ENCODE data around the gene TH.

The TH gene

DNA sequence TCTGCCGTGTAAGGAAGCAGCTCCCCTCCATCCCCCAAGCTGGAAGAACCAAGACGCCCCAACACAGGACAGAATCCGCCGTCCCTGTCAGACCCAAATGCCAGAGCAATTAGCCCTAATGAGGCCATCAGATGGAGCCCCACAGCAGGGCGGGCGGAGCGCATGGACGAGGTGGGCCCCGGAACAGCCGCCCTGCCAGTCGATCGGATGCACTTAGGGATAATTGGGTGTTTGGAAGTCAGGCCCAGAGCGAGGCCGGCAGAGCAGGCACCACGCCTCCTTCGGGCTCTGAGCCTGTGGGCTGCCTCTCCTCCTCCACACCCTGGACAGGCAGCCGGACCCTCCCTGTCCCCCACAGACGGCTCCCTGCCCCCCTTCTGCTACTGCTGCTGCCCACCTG, 5.5 kb upstream of the TH start:
- no peak for DNase-seq

DNA sequence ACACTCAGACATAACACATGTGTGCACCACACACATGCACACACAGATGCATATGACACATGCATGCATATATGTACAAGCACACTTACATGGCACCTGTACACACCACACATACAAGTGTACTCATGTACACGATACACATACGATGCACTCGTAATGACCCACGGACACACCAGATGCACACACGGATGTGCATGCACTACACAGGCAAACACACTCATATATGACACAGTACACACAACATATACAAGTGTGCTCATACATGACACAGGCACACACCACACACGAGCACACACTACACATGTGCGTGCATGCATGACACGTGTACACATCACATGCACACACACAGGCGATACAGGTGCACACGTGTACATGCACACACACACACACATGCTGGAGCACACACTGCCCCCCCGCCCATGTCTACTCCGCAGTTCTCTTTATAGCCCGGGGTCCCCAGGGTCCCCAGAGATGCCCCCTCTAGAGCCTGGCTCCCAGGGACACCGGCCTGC, 4.8 kb upstream of the TH start:
- DNase-seq = no peak

GRCh38 chr11:2175659-2176058, 4.0 kb upstream of the TH start:
- DNase-seq = no peak

DNA sequence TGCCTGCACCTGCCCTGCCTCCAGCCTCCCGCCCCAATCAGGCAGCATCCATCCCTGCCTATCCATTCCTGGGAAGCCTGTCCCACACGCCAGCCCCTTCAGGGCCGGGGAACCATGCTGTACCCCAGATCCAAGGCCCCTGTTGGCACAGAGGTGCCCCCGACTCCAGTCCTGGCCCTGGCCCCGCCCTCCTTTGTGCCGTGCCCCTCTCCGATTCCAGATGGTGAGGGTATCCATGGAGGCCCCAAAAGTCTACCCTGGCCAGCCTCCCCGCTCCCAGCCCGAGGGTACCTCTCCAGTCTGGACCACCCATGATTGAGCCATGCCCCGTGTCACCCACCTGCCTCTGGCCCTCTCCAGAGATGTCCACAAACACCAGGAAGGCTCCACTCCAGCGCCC, 2.7 kb upstream of the TH start:
- no peak for DNase-seq

DNA sequence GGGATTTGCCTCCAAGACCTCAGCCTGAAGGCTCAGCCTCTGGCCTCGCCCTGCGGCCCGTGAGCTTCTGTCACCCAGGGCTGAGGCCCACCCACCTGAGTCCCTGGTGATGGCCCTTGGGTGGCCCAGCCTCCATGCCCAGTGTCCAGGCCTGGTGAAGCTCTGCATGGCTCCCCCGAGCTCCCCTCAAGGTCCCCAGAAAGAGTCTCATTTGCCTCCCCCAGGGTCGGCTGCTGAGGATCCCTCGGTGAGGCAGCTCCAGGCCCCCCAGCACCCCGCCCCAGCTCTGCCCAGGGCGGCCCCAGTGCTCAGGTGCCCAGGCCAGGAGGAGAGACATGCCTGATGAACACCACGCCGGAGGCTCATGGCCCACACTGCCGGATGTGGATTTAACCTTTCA, 2.1 kb upstream of the TH start:
- no peak for DNase-seq

DNA sequence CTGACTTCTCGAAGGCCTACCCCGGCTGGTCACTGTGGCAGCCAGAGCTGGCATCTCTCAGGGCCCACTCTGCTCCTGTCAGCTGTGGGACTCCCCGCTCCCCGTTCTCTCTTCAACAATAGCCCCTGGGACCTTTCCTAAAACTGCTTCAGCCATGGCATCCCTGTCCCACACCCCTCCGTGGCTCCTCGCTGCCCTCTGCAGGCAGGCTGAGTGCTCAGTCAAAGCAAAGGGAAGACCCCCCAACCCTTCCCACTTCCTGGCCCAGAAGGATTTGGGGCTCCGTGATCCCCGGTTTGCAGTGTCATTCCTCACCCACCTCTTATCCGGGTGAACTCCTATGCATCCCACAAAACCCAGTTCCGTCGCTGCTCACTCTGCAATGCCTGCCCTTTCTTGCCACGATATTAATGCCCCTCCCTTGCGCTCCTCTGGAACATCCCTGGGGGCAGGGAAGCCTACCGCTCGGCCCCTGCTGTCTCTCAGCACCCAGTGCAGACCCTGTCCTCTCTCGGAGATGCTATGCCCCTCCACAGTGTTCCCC, 1.6 kb upstream of the TH start:
- no peak for DNase-seq

DNA sequence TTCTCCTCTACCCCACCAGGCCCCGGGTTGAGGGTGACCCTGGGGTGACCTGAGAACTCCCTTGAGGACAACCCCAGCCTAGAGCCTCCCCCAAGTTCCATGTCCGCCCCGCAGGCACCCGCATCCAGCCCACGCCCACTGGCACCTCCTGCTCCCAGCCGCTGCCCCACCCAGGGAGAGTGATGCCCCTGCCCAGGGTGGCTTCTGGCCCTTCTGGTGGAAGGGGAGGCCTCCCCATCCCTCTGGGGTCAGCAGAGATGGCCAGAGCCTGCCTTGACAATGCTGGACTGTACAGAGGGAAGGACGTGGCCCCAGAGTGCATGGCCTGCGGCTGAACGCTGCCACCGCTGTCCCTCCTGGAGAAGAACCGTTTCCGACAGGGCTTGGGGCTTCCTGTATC, 1.1 kb upstream of the TH start:
- DNase-seq = no peak

DNA sequence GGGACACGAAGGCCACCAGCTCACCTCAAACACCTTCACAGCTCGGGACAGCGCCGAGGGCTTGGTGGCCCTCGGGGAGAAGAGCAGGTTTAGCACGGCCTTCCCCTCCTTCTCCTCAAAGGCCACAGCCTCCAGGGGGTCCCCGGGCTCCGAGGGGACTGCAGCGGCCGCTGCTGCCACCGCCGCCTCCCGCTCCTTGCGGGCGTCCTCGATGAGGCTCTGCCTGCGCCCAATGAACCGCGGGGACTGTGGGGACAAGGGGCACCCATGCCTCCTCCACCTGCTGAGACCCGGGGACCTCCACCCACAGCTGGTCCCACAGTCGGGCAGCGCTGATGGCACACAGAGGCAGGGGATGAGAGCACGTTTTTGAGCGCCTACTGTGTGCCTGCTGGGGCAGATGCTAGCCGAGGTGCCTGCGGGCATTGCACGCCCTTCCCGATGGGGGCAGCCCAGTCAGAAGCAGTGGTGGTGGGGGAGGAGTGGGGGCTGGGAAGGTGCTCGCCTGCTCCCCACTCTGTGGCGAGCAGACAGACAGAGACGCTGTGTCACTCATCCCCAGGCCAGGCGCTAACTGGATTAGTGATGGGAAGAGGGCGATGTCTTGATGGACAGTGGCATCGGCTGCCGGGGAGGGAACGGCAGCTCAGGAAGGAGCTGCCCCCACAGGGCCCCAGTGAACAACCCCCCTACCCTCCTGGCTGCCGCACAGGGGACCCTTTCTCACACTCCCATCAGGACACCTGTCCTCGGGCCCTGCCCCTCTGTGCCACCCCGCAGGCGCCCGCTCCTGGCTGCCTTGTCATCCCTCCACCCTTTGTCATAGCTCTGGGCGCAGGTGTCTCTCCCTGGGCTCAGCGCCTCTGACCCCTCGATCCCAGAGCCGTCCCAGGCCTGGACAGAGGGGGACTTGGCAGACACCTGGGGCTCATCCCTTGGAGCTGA, 1.7 kb downstream of the TH start:
- no peak for DNase-seq

GRCh38 chr11:2169005-2169378, 2.6 kb downstream of the TH start:
- DNase-seq = no peak

DNA sequence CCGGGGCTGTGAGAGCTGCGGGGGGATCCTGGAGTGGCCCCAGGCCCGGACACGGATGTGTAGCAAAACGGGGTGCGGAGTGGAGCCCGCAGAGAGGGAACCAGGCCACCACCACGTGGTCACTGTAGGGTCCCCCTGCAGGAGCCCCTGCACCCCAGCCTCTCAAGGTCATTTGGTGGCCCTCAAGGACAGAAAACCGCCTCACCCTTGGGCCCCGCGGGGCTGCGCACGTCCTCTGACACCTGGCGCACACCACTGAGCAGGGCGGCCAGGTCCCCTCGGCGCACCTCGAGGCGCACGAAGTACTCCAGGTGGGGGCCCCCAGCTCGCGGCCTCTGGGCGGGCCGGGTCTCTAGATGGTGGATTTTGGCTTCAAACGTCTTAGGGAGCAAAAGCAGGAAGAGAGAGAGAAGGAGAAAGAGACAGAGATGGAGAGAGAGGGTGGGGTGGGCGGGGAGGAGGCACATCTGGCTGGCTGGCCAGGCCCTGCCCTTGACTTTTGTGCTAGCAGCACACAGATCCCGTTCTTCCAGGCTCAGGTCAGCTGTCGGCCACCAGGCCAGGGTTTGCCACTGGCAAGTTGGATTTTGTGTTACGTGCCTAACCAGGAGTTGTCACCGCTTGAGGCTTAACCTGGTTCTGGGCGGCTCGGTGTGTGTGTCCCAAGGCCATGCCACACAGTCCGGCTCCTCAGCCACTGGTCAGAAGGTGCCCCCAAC, 3.2 kb downstream of the TH start:
- no peak for DNase-seq

GRCh38 chr11:2167141-2168045, 4.2 kb downstream of the TH start:
- no peak for DNase-seq

DNA sequence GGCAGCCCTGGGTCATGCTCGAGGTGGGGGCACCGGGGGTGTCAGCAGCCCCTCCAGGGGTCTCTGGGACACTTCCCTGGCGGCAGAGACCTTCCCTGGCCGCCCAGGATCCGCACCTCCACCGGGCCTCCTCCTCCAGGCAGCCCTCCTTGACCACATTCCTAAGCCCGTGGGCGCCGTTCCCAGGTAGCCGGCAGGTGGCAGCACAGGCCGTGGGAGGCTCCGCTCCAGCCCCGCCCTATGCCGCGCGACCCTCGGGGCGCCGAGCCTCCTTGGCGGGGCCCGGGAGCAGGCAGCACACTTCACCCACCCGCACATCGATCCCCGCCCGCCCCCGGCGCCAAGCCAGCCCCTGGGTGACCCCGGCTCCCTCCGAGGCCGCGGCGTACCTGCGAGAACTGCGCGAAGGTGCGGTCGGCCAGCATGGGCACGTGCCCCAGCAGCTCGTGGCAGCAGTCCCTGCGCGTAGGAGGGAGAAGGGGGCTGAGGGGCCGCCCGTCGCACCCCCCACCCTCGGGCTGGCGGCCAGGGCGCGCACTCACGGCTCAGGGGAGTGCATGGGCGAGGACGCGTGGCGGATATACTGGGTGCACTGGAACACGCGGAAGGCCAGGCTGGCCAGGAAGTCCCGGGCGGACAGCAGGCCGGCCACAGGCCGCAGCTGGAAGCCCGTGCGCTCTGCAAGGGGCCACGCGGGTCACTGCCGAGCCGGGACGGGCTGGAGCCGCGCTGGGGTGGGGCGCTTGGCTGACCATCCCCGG, 5.3 kb downstream of the TH start:
- DNase-seq = peak; percentile 20

DNA sequence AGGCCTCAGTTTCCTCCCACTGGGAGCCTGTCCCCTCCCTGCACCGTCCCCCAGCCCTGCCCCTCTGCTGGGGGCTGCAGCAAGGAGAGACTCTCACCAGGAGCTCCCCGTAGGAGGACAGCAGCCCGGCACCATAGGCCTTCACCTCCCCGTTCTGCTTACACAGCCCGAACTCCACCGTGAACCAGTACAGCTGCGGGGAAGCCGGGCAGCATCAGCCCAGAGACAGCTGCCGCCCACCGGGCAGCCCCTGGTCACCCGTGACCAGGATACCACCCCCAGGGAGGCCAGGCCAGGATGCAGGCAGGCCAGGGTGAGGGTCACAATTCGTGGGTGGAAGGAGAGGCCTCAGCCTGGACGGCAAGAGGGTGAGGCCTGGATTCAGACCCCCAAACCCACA, 6.0 kb downstream of the TH start:
- no peak for DNase-seq

GRCh38 chr11:2164861-2165555, 6.6 kb downstream of the TH start:
- no peak for DNase-seq

GRCh38 chr11:2164081-2164480, 7.5 kb downstream of the TH start:
- no peak for DNase-seq

DNA sequence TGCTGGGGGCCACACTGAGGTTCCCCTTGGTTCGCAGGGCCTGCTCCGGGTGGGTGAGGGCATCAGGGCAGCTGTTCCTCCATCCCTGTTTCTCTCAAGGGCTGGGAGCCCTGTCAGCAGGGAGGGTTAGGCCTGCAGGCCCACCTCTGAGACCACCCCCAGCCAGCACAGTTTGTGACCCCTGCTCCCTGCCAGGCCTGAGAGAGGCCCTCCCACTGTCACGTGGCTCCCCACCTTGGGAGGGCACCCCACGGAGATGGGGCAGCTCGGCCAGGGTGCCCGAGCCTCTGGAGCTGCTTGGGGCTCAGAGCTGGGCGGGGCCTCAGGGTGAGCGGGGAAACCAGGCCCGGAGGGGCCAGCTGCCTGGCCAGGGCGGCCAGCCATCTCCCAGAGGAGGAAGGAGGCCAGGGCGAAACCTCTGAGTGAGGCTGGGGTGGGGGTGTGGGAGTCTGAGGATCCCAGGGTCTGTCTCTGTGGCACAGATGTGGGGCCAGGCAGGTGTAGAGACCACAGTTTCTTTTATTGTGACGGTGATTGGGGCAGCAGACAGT, 8.1 kb downstream of the TH start:
- no peak for DNase-seq

GRCh38 chr11:2160736-2161259, 10.8 kb downstream of the TH start, which contains the start of gene INS:
TSS of gene INS (minus strand) at chr11:2161209. CDS start at chr11:2160971, 238 bp downstream.
- DNase-seq = no peak

DNA sequence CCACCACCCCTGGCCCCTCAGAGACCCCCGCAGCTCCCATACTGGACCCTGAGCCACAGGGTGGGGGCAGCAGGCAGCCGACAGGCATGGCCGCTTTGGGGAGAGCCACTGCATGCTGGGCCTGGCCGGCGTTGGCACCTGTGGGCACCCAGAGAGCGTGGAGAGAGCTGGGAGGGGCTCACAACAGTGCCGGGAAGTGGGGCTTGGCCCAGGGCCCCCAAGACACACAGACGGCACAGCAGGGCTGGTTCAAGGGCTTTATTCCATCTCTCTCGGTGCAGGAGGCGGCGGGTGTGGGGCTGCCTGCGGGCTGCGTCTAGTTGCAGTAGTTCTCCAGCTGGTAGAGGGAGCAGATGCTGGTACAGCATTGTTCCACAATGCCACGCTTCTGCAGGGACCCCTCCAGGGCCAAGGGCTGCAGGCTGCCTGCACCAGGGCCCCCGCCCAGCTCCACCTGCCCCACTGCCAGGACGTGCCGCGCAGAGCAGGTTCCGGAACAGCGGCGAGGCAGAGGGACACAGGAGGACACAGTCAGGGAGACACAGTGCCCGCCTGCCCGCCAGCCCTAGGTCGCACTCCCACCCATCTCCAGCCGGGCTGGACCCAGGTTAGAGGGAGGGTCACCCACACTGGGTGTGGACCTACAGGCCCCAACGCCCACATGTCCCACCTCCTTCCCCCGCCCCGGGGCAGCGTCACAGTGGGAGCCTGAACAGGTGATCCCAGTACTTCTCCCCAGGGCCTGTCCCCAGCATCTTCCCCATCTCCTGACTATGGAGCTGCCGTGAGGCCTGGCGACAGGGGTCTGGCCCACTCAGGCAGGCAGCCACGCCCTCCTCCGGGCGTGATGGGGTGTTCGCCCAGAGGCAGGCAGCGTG, 11.8 kb downstream of the TH start:
- DNase-seq = no peak

DNA sequence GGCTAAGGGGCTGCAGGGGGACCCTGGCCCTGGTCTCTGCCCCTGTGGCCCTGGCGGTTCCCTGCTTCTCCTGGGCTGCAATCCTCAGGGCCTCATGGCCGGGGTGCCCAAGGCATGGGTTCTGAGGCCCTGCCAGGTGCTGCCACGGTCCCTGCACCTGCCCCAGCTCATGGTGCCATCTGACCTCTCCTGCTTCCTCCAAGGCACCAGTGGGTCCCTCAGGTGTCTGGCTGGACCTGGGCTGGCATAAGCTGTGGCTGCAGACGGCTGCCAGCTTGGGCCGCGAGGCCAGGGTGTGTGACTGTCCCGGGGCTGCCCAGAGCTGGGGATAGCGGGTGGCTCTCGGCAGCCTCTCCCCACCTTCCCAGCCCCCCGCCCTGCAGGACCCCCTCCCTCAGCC, 12.6 kb downstream of the TH start:
- no peak for DNase-seq

DNA sequence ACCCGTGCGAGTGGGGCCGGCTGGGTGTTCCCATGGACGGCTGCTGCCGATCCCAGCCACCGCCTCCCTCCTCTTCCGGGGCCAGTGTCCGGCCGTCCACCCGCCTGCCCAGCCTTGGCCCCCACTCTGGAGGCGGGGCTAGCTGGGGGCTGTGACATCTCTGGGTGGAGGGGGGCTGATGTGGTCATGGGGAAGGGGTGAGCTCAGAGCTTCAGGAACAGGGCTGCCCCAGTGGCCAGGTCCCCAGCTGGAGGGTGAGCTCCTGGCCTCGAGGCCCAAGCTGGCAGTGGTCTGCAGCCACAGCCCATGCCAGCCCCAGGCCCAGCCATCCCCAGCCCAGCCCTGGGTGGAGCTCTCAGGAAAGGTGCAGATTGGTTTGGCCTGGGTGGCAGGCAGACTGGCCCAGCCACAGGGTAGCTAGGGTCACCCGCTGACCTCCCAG, 13.3 kb downstream of the TH start:
- DNase-seq = no peak
